ENCODE data around the gene UTS2B. TPM values are rescaled to one million over a fixed set of nuclear protein-coding genes. Genes with fewer than 3 reads are reported as not detected.

The UTS2B gene
- total and polyA plus RNA-seq, 2 of the 13 experiments (the other 11 are each of a cell fraction or from before 2014, with no cell fraction given): 0.03 to 0.46 TPM

DNA sequence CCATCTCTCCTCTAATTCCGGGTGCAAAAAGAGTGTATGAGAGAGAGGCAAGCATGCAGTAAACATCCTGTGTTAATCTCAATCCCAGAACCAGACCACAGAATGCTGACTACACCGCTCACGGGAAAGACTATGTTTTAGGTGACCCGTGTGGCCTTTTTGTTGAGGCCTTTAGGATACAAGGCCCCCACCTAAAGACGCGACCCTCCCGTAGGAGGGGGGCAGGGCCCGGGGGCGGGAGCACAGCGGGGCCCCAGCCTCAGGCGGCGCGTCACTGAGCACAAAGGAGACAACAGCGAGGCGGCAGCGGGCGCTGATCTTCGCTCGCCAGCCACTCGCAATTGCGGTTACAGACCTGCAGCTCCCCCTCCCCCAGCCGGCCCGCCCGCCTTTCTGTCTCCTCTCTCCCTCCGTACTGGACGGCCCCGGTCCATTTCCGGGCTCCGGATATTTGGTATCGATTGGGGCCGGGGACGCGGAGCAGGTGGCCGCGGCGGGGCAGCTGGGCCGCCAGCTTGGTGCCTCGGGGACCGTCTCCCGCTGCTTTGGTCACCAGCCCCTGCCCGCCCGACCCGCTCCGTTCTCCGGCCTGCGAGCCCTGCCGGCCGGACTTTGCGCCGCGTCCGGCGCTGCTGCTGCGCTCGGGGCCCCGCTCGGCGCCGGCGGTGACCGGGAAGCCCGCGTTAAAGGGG, 1.2 kb downstream of the UTS2B start, which contains the start of gene CCDC50 (continued):
- no peak for TF ChIP-seq FOXC1 (CRISPR knock-in tag; IDR thresholded peaks at IDR 0.05; ENCODE audit: borderline replicate concordance)
- TF ChIP-seq HDAC2 (CRISPR knock-in tag; IDR thresholded peaks at IDR 0.05): 0 out of 2 replicates have a peak, but pooled peaks have one; percentile 47
- no peak for TF ChIP-seq CCAR2 (optimal IDR thresholded peaks at IDR 0.05; ENCODE audit: low read depth, low read length)
- no peak; the same call in 1 of the 2 replicates for TF ChIP-seq ZNF234 (CRISPR knock-in tag; conservative IDR thresholded peaks at IDR 0.05)
- TF ChIP-seq MED13 (CRISPR knock-in tag; IDR thresholded peaks at IDR 0.05): peak; percentile 70
- TF ChIP-seq SNRNP70 (IDR thresholded peaks at IDR 0.05; ENCODE audit: low read depth, low read length): no peak
- TF ChIP-seq, protein P1, sequence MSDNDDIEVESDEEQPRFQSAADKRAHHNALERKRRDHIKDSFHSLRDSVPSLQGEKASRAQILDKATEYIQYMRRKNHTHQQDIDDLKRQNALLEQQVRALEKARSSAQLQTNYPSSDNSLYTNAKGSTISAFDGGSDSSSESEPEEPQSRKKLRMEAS (IDR thresholded peaks at IDR 0.05): peak; percentile 87
- no peak for TF ChIP-seq GTF3A (CRISPR knock-in tag; conservative IDR thresholded peaks at IDR 0.05)
- TF ChIP-seq MEIS1 (CRISPR knock-in tag; IDR thresholded peaks at IDR 0.05; ENCODE audit: borderline replicate concordance): no peak; the same call in 1 of the 2 replicates
- no peak for TF ChIP-seq HNRNPL (IDR thresholded peaks at IDR 0.05; ENCODE audit: low read depth, low read length)
- TF ChIP-seq ZBTB1 (CRISPR knock-in tag; IDR thresholded peaks at IDR 0.05; ENCODE audit: borderline replicate concordance): no peak
- TF ChIP-seq ZNF572 (CRISPR knock-in tag; IDR thresholded peaks at IDR 0.05): no peak
- TF ChIP-seq NR2F6 (IDR thresholded peaks at IDR 0.05): no peak
- TF ChIP-seq NR2F6 (CRISPR knock-in tag; IDR thresholded peaks at IDR 0.05): peak; percentile 42; the same call in 1 of the 2 replicates
- peak; percentile 87 for TF ChIP-seq ZNF777 (CRISPR knock-in tag; IDR thresholded peaks at IDR 0.05)
- TF ChIP-seq, protein P2, sequence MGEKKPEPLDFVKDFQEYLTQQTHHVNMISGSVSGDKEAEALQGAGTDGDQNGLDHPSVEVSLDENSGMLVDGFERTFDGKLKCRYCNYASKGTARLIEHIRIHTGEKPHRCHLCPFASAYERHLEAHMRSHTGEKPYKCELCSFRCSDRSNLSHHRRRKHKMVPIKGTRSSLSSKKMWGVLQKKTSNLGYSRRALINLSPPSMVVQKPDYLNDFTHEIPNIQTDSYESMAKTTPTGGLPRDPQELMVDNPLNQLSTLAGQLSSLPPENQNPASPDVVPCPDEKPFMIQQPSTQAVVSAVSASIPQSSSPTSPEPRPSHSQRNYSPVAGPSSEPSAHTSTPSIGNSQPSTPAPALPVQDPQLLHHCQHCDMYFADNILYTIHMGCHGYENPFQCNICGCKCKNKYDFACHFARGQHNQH (CRISPR knock-in tag; IDR thresholded peaks at IDR 0.05): peak; percentile 58; the same call in 1 of the 2 replicates
- peak; percentile 100 for TF ChIP-seq ZNF264 (CRISPR knock-in tag; IDR thresholded peaks at IDR 0.05)
- TF ChIP-seq RAD51 (IDR thresholded peaks at IDR 0.05; ENCODE audit: borderline replicate concordance): no peak
- TF ChIP-seq KLF6 (CRISPR knock-in tag; IDR thresholded peaks at IDR 0.05): peak; percentile 77; the same call in 1 of the 2 replicates
- TF ChIP-seq ZC3H4 (CRISPR knock-in tag; IDR thresholded peaks at IDR 0.05; ENCODE audit: borderline replicate concordance): no peak
- no peak for TF ChIP-seq ZNF230 (CRISPR knock-in tag; IDR thresholded peaks at IDR 0.05)
- TF ChIP-seq, protein P3, sequence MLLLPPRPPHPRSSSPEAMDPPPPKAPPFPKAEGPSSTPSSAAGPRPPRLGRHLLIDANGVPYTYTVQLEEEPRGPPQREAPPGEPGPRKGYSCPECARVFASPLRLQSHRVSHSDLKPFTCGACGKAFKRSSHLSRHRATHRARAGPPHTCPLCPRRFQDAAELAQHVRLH (CRISPR knock-in tag; IDR thresholded peaks at IDR 0.05; ENCODE audit: borderline replicate concordance, low read depth): peak; percentile 82
- peak; percentile 25; the same call in 1 of the 2 replicates for TF ChIP-seq SP5 (CRISPR knock-in tag; IDR thresholded peaks at IDR 0.05; ENCODE audit: borderline replicate concordance, low read depth)
- TF ChIP-seq ZBTB7A (CRISPR knock-in tag; IDR thresholded peaks at IDR 0.05): peak; percentile 39; the same call in 1 of the 2 replicates
- TF ChIP-seq, protein P4, sequence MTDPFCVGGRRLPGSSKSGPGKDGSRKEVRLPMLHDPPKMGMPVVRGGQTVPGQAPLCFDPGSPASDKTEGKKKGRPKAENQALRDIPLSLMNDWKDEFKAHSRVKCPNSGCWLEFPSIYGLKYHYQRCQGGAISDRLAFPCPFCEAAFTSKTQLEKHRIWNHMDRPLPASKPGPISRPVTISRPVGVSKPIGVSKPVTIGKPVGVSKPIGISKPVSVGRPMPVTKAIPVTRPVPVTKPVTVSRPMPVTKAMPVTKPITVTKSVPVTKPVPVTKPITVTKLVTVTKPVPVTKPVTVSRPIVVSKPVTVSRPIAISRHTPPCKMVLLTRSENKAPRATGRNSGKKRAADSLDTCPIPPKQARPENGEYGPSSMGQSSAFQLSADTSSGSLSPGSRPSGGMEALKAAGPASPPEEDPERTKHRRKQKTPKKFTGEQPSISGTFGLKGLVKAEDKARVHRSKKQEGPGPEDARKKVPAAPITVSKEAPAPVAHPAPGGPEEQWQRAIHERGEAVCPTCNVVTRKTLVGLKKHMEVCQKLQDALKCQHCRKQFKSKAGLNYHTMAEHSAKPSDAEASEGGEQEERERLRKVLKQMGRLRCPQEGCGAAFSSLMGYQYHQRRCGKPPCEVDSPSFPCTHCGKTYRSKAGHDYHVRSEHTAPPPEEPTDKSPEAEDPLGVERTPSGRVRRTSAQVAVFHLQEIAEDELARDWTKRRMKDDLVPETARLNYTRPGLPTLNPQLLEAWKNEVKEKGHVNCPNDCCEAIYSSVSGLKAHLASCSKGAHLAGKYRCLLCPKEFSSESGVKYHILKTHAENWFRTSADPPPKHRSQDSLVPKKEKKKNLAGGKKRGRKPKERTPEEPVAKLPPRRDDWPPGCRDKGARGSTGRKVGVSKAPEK (CRISPR knock-in tag; IDR thresholded peaks at IDR 0.05; ENCODE audit: borderline replicate concordance): peak; percentile 33; the same call in 1 of the 2 replicates
- TF ChIP-seq ZNF747 (CRISPR knock-in tag; IDR thresholded peaks at IDR 0.05; ENCODE audit: borderline replicate concordance): peak; percentile 92; the same call in 1 of the 2 replicates
- TF ChIP-seq, protein P5, sequence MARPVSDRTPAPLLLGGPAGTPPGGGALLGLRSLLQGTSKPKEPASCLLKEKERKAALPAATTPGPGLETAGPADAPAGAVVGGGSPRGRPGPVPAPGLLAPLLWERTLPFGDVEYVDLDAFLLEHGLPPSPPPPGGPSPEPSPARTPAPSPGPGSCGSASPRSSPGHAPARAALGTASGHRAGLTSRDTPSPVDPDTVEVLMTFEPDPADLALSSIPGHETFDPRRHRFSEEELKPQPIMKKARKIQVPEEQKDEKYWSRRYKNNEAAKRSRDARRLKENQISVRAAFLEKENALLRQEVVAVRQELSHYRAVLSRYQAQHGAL (CRISPR knock-in tag; IDR thresholded peaks at IDR 0.05; ENCODE audit: not compliant biosample characterization): no peak
